UCSD-AML1 (cell line): ENCODE data around the gene PEX13.

ENCODE experiments used
- DNase-seq: peaks from one replicate; lab custom pipeline; 2025; ENCODE audit not compliant: unreplicated experiment; lab: John Stamatoyannopoulos, UW

Gene PEX13

DNA sequence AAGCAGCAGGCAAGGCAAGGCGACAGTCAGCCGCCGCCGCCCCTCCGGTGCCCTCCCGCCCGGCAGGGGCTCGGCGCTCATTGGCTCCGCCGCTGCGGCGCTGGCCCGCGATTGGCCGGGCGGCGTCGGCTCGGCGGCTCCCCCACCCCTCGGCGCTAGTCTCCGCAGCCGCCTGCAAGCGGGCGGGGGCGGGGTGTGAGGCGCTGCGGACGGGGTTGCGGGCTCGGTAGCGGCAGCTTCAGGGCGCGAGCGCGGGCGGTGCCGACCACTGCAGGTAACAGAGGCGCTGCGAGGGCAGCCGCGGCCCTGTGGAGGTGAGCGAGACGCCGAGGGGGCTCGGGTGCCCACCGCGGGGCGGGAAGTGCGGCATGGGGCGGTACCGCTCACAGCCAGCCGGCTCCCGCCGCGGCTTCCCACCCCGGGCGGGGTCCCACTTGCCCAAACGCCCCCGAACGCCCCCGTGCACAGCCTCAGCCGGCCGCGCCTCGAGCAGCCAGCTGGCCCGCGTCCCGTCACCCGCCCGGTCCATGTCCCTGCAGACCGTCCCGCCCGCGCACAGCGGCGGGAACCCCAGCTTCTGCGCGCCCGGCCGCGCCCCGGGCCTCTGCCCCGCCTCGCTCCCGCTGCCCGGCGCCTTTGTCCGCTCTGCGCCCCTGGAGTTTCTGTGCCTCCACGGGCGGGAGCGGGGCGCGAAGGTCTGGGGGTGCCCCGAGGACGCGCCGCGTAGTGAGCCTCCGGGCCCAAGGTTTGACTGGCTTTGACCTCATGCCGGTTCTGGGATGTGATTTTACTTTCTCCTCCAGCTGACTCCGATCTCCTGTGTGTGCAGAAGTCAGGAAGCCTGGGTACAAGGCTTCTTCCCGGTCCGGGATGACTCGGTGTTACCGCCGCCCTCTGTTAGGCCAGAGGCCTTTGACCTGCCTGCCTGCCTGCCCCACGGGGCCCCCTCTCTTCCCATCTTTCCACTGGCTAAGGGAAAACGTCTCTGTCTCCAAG, 48.5 kb downstream of the PEX13 start, which contains the start of gene SANBR:
SANBR (plus strand) TSS at position 158 of the 996 bp plus-strand sequence. CDS start 4,480 bp downstream, outside the sequence.
- DNase-seq, result peak; percentile 91

DNA sequence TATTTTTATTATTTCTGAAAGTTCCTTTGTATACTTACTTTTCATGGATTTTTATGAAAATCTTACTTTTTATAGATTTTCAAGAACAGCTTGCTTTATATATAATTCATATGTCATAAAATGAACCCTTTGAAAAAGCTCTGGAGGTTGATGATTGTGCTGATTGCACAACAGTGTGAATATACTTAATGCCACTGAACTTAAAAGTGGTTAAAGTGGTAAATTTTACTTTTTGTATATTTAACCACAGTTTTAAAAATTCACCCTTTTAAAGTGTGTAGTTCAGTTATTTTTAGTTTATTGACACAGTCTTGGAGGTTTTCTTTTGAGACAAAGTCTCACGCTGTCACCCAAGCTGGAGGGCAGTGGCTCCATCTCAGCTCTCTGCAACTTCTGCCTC, 56.6 kb downstream of the PEX13 start:
- no peak for DNase-seq

DNA sequence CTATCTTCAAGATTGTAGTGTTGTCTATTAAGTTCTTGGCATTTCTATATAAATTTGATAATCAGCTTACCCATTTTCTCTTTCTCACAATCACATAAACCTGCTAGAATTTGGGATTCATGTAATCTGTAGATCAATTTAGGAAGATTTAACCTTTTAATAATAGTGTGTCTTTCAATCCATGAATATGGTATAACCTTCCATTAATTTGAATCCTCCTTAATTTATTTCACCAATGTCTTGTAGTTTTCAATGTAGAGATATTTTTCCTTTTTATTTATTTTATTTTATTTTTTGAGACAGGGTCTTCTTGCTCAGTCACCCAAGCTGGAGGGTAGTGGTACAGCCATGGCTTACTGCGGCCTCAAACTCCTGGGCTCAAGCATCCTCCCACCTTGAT, 68.4 kb downstream of the PEX13 start:
- DNase-seq, result no peak

DNA sequence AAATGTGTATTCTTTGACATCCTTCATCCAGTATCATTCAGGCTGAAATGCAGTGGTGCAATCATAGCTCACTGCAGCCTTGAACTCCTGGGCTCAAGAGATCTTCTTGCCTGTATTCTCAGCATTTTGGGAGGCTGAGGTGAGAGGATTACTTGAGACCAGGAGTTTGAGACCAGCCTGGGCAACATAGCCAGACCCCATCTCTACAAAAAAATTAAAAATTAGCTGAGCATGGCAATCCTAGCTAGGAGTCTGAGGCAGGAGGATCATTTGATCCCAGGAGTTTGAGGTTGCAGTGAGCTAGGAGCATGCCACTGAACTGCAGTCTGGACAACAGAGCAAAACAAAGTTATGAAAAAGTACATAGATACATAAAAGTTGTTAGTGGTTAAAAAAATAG, 72.3 kb downstream of the PEX13 start:
- no peak for DNase-seq

DNA sequence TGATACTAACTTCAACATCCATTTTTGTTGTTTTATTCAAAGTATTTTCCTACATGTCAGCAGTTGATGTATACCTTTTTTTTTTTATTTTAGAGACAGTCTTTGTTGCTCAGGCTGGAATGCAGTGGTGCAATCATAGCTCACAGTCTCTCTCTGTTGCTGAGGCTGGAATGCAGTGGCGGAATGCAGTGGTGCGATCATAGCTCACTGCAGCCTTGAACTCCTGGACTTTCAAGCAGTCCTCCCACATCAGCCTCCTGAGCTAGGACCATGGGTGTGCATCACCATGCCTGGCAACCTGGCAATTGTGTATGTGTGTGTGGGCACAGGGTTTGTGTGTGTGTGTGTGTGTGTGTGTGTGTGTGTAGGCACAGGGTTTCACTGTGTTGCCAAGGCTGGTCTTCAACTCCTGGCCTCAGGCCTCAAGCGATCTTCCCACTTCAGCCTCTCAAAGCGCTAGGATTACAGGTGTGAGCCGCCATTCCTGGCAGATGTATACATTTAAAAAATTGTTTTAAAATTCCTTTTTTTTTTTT, 72.9 kb downstream of the PEX13 start:
- no peak for DNase-seq

DNA sequence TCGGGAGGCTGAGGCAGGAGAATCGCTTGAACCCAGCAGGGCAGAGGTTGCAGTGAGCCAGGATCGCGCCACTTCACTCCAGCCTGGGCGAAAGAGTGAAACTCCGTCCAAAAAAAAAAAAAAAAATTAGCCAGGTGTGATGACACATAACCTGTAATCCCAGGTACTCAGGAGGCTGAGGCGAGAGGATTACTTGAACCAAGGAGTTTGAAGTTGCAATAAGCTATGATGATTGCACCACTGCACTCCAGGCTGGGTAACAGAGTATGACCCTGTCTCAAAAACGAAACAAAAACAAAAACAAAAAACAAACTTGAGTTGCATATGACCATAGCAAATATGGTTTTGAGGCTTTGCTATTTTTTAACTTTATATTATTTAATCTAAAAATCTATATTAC, 74.0 kb downstream of the PEX13 start:
- DNase-seq, result no peak

DNA sequence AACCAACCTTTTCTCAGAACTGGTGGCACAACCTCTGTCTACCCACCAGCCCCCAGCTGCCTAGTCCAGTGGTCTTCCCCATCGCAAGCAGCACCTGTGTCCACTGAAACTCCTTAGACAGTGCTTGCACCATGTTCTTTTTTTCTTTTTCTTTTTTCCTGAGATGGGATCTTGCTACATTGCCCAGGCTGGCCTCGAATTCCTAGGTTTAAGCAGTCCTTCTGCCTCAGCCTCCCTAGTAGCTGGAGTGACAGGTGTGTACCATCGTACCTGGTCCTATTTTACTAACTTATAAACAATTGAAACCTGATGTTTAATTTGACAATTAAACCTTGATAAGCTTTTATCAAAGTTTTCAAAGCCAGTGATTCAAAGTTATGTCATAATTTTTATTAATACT, 78.9 kb downstream of the PEX13 start:
- DNase-seq, result no peak

DNA sequence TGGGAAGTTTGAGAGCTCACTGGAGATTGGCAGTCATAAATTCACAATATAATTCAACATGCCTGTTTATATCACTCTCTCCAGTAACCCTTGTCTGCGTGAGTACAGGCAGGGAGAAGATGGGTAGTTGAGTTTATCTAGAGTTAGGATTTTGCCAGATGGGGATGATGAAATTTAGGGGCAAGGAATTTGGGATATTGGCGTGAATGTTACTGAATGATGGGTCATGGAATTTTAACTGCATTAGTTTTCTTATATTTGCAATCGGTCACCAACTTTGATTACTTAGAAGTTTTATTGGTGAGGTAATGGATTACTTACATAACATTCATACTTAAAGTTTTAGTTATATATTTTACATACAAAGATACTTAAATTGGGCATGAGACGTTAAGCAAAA, 83.3 kb downstream of the PEX13 start:
- DNase-seq, result no peak
